OCI-LY1 (cell line): ENCODE data around the gene CSRNP2.

ENCODE experiments used
- H2AFZ ChIP-seq: fragments of 200-600 bp; sonication (generic), shearing (Covaris generic); 2 replicates; pipeline ENCODE4 v1.6.0; 2014; ENCODE audit warnings: antibody characterized with exemption, mild to moderate bottlenecking, low read length
- H3F3A ChIP-seq: fragments of 200-600 bp; sonication (generic), shearing (Covaris generic); 2 replicates; pipeline ENCODE4 v1.6.0; 2014; ENCODE audit warnings: mild to moderate bottlenecking, antibody characterized with exemption, low read length, moderate library complexity; ENCODE audit not compliant: insufficient read depth
- H3K27ac ChIP-seq: fragments of 200-600 bp; sonication (generic); 2 replicates; pipeline ENCODE4 v1.5.1; 2014; ENCODE audit warnings: low read length, mixed run types, mild to moderate bottlenecking, low read depth; ENCODE audit not compliant: poor library complexity, severe bottlenecking
- H3K27me3 ChIP-seq: fragments of 200-600 bp; sonication (generic); 2 replicates; pipeline ENCODE4 v1.6.0; 2014; ENCODE audit warnings: antibody characterized with exemption, mild to moderate bottlenecking, low read length, moderate library complexity; ENCODE audit not compliant: insufficient read depth
- H3K36me3 ChIP-seq: fragments of 200-600 bp; sonication (generic); 2 replicates; pipeline ENCODE4 v1.6.1; 2014; ENCODE audit warnings: mild to moderate bottlenecking, antibody characterized with exemption, low read length, moderate library complexity, mixed read lengths; ENCODE audit not compliant: insufficient read depth
- H3K4me1 ChIP-seq: fragments of 200-600 bp; sonication (generic); 2 replicates; pipeline ENCODE4 v1.5.1; 2014; ENCODE audit warnings: mild to moderate bottlenecking, low read length, moderate library complexity; ENCODE audit not compliant: insufficient read depth, severe bottlenecking
- H3K4me2 ChIP-seq: fragments of 200-600 bp; sonication (generic), shearing (Covaris generic); 2 replicates; pipeline ENCODE4 v1.6.1; 2014; ENCODE audit warnings: low read length
- H3K4me3 ChIP-seq: fragments of 200-600 bp; sonication (generic); 2 replicates; pipeline ENCODE4 v1.5.1; 2014; ENCODE audit warnings: low read length, low read depth, mild to moderate bottlenecking, mixed read lengths; ENCODE audit not compliant: poor library complexity, severe bottlenecking
- H3K79me2 ChIP-seq: fragments of 200-600 bp; shearing (Covaris generic); 2 replicates; pipeline ENCODE4 v1.6.1; 2016; ENCODE audit warnings: mixed run types, low read length, mixed read lengths; ENCODE audit not compliant: insufficient read depth
- H3K9ac ChIP-seq: fragments of 200-600 bp; sonication (generic), shearing (Covaris generic); 2 replicates; pipeline ENCODE4 v1.6.1; 2014; ENCODE audit warnings: mild to moderate bottlenecking, low read length, mixed read lengths
- H3K9me2 ChIP-seq: fragments of 200-600 bp; sonication (generic), shearing (Covaris generic); 2 replicates; pipeline ENCODE4 v1.6.1; 2014; ENCODE audit warnings: low read depth, mild to moderate bottlenecking, low read length, mixed read lengths
- H3K9me3 ChIP-seq: fragments of 200-600 bp; shearing (Covaris generic); 2 replicates; pipeline ENCODE4 v1.6.1; 2014; ENCODE audit warnings: low read length, mixed read lengths
- H4K20me1 ChIP-seq: fragments of 200-600 bp; sonication (generic), shearing (Covaris generic); 2 replicates; pipeline ENCODE4 v1.6.0; 2016; ENCODE audit warnings: mild to moderate bottlenecking, low read length; ENCODE audit not compliant: insufficient read depth
- CTCF ChIP-seq: fragments of 200-600 bp; sonication (generic), shearing (Covaris generic); IDR thresholded peaks from 2 replicates; pipeline ENCODE4 v1.5.1; 2017; ENCODE audit warnings: mild to moderate bottlenecking, antibody characterized with exemption, low read length, moderate library complexity, mixed read lengths
- EZH2 ChIP-seq: fragments of 200-600 bp; sonication (generic), shearing (Covaris generic); IDR thresholded peaks from 2 replicates; pipeline ENCODE4 v1.8.0; 2017; ENCODE audit warnings: borderline replicate concordance, mixed run types, mild to moderate bottlenecking, antibody characterized with exemption, low read length, moderate library complexity, mixed read lengths

CSRNP2 gene

GRCh38 chr12:51090705-51091229, 7.4 kb upstream of the CSRNP2 start:
- H3K9me2 ChIP-seq: no peaks in the 10 kb centered on the region
- H3K36me3 ChIP-seq: no peaks in the 10 kb centered on the region
- H3K27ac ChIP-seq: no peak overlapping the region
- H3K9me3 ChIP-seq: no peaks in the 10 kb centered on the region
- no peaks in the 10 kb centered on the region for H3K27me3 ChIP-seq
- no peak overlapping the region for H3K4me3 ChIP-seq
- H4K20me1 ChIP-seq: no peaks in the 10 kb centered on the region
- TF ChIP-seq CTCF (no peak), EZH2 (no peak)
- no peak overlapping the region for H3K9ac ChIP-seq
- no peaks in the 10 kb centered on the region for H3K4me1 ChIP-seq
- no peak overlapping the region for H3K4me2 ChIP-seq
- H2AFZ ChIP-seq: no peak overlapping the region
- no peaks in the 10 kb centered on the region for H3F3A ChIP-seq
- H3K79me2 ChIP-seq: no peaks in the 10 kb centered on the region

- Histone ChIP-seq H3K27ac (no peak overlapping the region), H3K9ac (no peak overlapping the region), H3K4me1 (peaks cover 2% of the 10 kb centered on the region), H3K4me3 (no peak overlapping the region), H3K36me3 (no peaks in the 10 kb centered on the region), H2AFZ (no peak overlapping the region), H3K9me3 (no peaks in the 10 kb centered on the region), H4K20me1 (no peaks in the 10 kb centered on the region), H3K4me2 (no peak overlapping the region), H3K9me2 (no peaks in the 10 kb centered on the region), H3K27me3 (no peaks in the 10 kb centered on the region), H3K79me2 (no peaks in the 10 kb centered on the region), H3F3A (no peaks in the 10 kb centered on the region)
- no peak for TF ChIP-seq CTCF
- TF ChIP-seq EZH2: no peak
Measured at GRCh38 chr12:51087818-51088217, 4.4 kb upstream of the CSRNP2 start.

- peaks cover 11% of the 10 kb centered on the region for H3K4me1 ChIP-seq
- no peak overlapping the region for H3K9ac ChIP-seq
- no peaks in the 10 kb centered on the region for H4K20me1 ChIP-seq
- no peak overlapping the region for H3K4me2 ChIP-seq
- TF ChIP-seq CTCF: no peak
- no peak for TF ChIP-seq EZH2
- H3K36me3 ChIP-seq: no peaks in the 10 kb centered on the region
- no peak overlapping the region for H2AFZ ChIP-seq
- H3K27me3 ChIP-seq: no peaks in the 10 kb centered on the region
- no peak overlapping the region for H3K4me3 ChIP-seq
- H3K9me2 ChIP-seq: no peaks in the 10 kb centered on the region
- no peak overlapping the region for H3K27ac ChIP-seq
- H3K9me3 ChIP-seq: no peaks in the 10 kb centered on the region
- no peaks in the 10 kb centered on the region for H3K79me2 ChIP-seq
- no peaks in the 10 kb centered on the region for H3F3A ChIP-seq
Measured at GRCh38 chr12:51086933-51087332, 3.5 kb upstream of the CSRNP2 start.
